ENCODE results near the gene NUB1. TPM values are rescaled to one million over a fixed set of nuclear protein-coding genes. Genes with fewer than 3 reads are reported as not detected.
A peak's percentile ranks its signal among the peaks of the same experiment; 100 is the strongest.

NUB1 gene
- total and polyA plus RNA-seq, 12 donors = 22.5 to 127 (median 48.6) TPM

- TF ChIP-seq CTCF (IDR thresholded peaks at IDR 0.05) (no peak), POLR2A (IDR thresholded peaks at IDR 0.05) (no peak)
- H3K4me1 ChIP-seq (replicated peaks in 1 of 2) = peaks cover 2 to 27% of the 10 kb centered on the region in 2 donors
- no peak for DNase-seq
- no peak overlapping the region for H3K4me3 ChIP-seq
- no peaks in the 10 kb centered on the region for H3K9me3 ChIP-seq (replicated peaks in 1 of 3)
- H3K27ac ChIP-seq = peak overlapping the region in 4 of 5 donors; percentile 84 to 94 (median 93)
- no peaks in the 10 kb centered on the region for H3K27me3 ChIP-seq
- intact Hi-C loops (cut with DNase I) = no loop called here
- H3K36me3 ChIP-seq (replicated peaks in 1 of 2) = peaks cover 0 to 50% of the 10 kb centered on the region in 2 donors
- WGBS, 4 donors = 65 to 77% (median 67%) methylated on average over 4 of the region's 4 CpGs
Observed at GRCh38 chr7:151348970-151349369, 7.4 kb downstream of the NUB1 start.

- peak in 4 of 7 donors; percentile 22 to 34 (median 32) for DNase-seq
- Histone ChIP-seq H3K4me1 (replicated peaks in 1 of 2) (peaks cover 2 to 27% of the 10 kb centered on the region in 2 donors), H3K9me3 (replicated peaks in 1 of 3) (no peaks in the 10 kb centered on the region), H3K27ac (peak overlapping the region; percentile 68 to 94 (median 93)), H3K27me3 (no peaks in the 10 kb centered on the region), H3K36me3 (replicated peaks in 1 of 2) (peaks cover 0 to 50% of the 10 kb centered on the region in 2 donors), H3K4me3 (peak overlapping the region in 1 of 4 donors; percentile 55)
- 22 to 36% (median 29%) methylated on average over 5 of the region's 5 CpGs for WGBS, 4 donors
- intact Hi-C loops (cut with DNase I) = no loop called here
- TF ChIP-seq CTCF (IDR thresholded peaks at IDR 0.05) (no peak), POLR2A (IDR thresholded peaks at IDR 0.05) (no peak)
Observed at GRCh38 chr7:151349507-151349853, 7.9 kb downstream of the NUB1 start.

GRCh38 chr7:151351027-151351426, 9.4 kb downstream of the NUB1 start:
- peaks cover 0 to 51% of the 10 kb centered on the region in 2 donors for H3K36me3 ChIP-seq (replicated peaks in 1 of 2)
- peak overlapping the region in 3 of 5 donors; percentile 4 to 22 (median 4) for H3K27ac ChIP-seq

GRCh38 chr7:151351967-151352366, 10.4 kb downstream of the NUB1 start:
- no peak for DNase-seq
- TF ChIP-seq POLR2A (IDR thresholded peaks at IDR 0.05) (no peak), CTCF (IDR thresholded peaks at IDR 0.05) (no peak)
- Histone ChIP-seq H3K27ac (no peak overlapping the region), H3K4me1 (replicated peaks in 1 of 2) (peaks cover 2 to 23% of the 10 kb centered on the region in 2 donors), H3K9me3 (replicated peaks in 1 of 3) (no peaks in the 10 kb centered on the region), H3K4me3 (no peak overlapping the region), H3K27me3 (no peaks in the 10 kb centered on the region), H3K36me3 (replicated peaks in 1 of 2) (peaks cover 0 to 52% of the 10 kb centered on the region in 2 donors)
- WGBS, 4 donors = 60 to 71% (median 64%) methylated on average over 6 of the region's 6 CpGs
- intact Hi-C loops (cut with DNase I) = loop anchor here (2.0 to 5.0 kb wide), 2 partner anchors 37 to 40 kb away; no protein-coding TSS in a partner anchor

More at GRCh38 chr7:151351027-151351426, 9.4 kb downstream of the NUB1 start:
- no peaks in the 10 kb centered on the region for H3K9me3 ChIP-seq (replicated peaks in 1 of 3)
- peaks cover 2 to 25% of the 10 kb centered on the region in 2 donors for H3K4me1 ChIP-seq (replicated peaks in 1 of 2)
- TF ChIP-seq CTCF (IDR thresholded peaks at IDR 0.05) (no peak), POLR2A (IDR thresholded peaks at IDR 0.05) (no peak)
- no peak overlapping the region for H3K4me3 ChIP-seq
- no peaks in the 10 kb centered on the region for H3K27me3 ChIP-seq
- DNase-seq = no peak
- WGBS, 4 donors = 49 to 63% (median 57%) methylated on average over 8 of the region's 8 CpGs
- intact Hi-C loops (cut with DNase I) = loop anchor here (2.0 to 5.0 kb wide), 2 partner anchors 36 to 39 kb away; no protein-coding TSS in a partner anchor
